Psoas muscle (tissue), 8 donors: ENCODE measurements around the gene PDE6D. TPM values are rescaled to one million over a fixed set of nuclear protein-coding genes. Genes with fewer than 3 reads are reported as not detected.
A peak's percentile ranks its signal among the peaks of the same experiment; 100 is the strongest.

Experiments used
- ATAC-seq, 4 donors: fragments of 200-7000 bp; cut with Tn5 transposase; one replicate each; pipeline ENCODE4 v1.9.1; 2020; ENCODE audit warnings: moderate library complexity in 3 of 4, mild to moderate bottlenecking in 2 of 4
- DNase-seq, 2 donors: peaks; one replicate each; pipeline ENCODE4 v3.0.0-alpha.2; 2020
- H3K27ac ChIP-seq: fragments of 200-600 bp; one replicate; pipeline ENCODE4 v1.8.0; 2022
- H3K27me3 ChIP-seq, 3 donors: fragments of 200-600 bp in 1 of 3; one replicate each; pipeline versions ENCODE4 v1.6.1 to v1.8.0; 2013 to 2022; ENCODE audit warnings: low read length in 2 of 3, mild to moderate bottlenecking in 2 of 3, moderate library complexity in 1 of 3; ENCODE audit not compliant: insufficient read depth in 3 of 3
- H3K36me3 ChIP-seq, 2 donors: fragments of 200-600 bp in 1 of 2; one replicate each; pipeline versions ENCODE4 v1.6.1 to v1.8.0; 2013 to 2022; ENCODE audit warnings: low read depth in 1 of 2, mild to moderate bottlenecking in 1 of 2, moderate library complexity in 1 of 2; ENCODE audit not compliant: insufficient read depth in 1 of 2
- H3K4me1 ChIP-seq: fragments of 200-600 bp; one replicate; pipeline ENCODE4 v1.8.0; 2022
- H3K4me3 ChIP-seq: fragments of 200-600 bp; one replicate; pipeline ENCODE4 v1.8.0; 2022; ENCODE audit warnings: mild to moderate bottlenecking
- H3K9me3 ChIP-seq: fragments of 200-600 bp; one replicate; pipeline ENCODE4 v1.8.0; 2022
- WGBS, 3 donors: extraction: QIAGEN DNeasy Blood & Tissue Kit; methylation state at CpG; one replicate each; pipeline versions ENCODE4 v1.1.6 to v1.1.7; 2013; 5-methylcytosine and 5-hydroxymethylcytosine counted together
- intact Hi-C, 2 donors: fragments of 100-400 bp; cut with DNase I; formaldehyde crosslinking; loops; one replicate each; pipeline versions ENCODE4 v1.11.0 to v1.14.2; 2022
- long read RNA-seq, 2 donors: library from polyadenylated mRNA; unstranded; transcript quantifications; one replicate each; pipeline ENCODE4 v2.0.0, GENCODE V29; 2021
- polyA plus RNA-seq, 3 donors: library from polyadenylated mRNA; stranded (reverse); fragments of 200-250 nt; gene quantifications; one replicate each; pipeline ENCODE4 v1.2.3, GENCODE V29; 2013
- total RNA-seq, 4 donors: library from RNA; stranded (reverse); fragmentation: NEBNext Ultra II Directional in 2 of 4; extraction: Animal tissue kit (Norgen Biotek cat#: 25700) in 2 of 4; gene quantifications; one replicate each; pipeline versions ENCODE4 v1.2.1 to v1.2.4, GENCODE V29; 2021 to 2023
- TF ChIP-seq, protein P1 (sequence below): fragments of 200-600 bp; IDR thresholded peaks from one replicate; pipeline ENCODE4 v1.8.0; 2022; ENCODE audit warnings: antibody characterized with exemption
- donor health status: healthy with polysubstance abuse.
- donor health status: DM: no; HTN: no; CAD: no; lungs with moderate emphysema.
- donor health status: Bipolar disorder and iron deficiency.
- donor health status: healthy.
- donor health status: DM: yes; HTN: yes; CAD: no.
- donor health status: DM: no; HTN: no; CAD: no.
- donor health status: DM: no; HTN: no; CAD: no.
- donor health status: DM: yes; HTN: yes; CAD: no.

Gene PDE6D
- total RNA-seq (10 to 100 TPM in 2 of 4 donors, 1 to 10 TPM in 2; 8.7 to 13.8 (median 10.7) TPM), polyA plus RNA-seq (10 to 100 TPM; 14.2 to 22.5 (median 21.1) TPM)
- long read RNA-seq, donor 1, partial matches to known transcripts, result 0 of 1 reads
- long read RNA-seq, donor 1, other reads (novel, unspliced or antisense), result 0 of 1 reads
- long read RNA-seq, donor 2, transcript PDE6D-201 (5 exons, 1,175 nt), result major isoform, 7 of 8 reads
- long read RNA-seq, donor 2, partial matches to known transcripts, result 0 of 8 reads
- long read RNA-seq, donor 2, other reads (novel, unspliced or antisense), result 0 of 8 reads

- TF ChIP-seq, protein P1, sequence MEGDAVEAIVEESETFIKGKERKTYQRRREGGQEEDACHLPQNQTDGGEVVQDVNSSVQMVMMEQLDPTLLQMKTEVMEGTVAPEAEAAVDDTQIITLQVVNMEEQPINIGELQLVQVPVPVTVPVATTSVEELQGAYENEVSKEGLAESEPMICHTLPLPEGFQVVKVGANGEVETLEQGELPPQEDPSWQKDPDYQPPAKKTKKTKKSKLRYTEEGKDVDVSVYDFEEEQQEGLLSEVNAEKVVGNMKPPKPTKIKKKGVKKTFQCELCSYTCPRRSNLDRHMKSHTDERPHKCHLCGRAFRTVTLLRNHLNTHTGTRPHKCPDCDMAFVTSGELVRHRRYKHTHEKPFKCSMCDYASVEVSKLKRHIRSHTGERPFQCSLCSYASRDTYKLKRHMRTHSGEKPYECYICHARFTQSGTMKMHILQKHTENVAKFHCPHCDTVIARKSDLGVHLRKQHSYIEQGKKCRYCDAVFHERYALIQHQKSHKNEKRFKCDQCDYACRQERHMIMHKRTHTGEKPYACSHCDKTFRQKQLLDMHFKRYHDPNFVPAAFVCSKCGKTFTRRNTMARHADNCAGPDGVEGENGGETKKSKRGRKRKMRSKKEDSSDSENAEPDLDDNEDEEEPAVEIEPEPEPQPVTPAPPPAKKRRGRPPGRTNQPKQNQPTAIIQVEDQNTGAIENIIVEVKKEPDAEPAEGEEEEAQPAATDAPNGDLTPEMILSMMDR, result no peak
- DNase-seq (peak; percentile 98 to 99), ATAC-seq (peak; percentile 96 to 98 (median 97))
- peak within 1 kb of the TSS; percentile 84 for H3K27ac ChIP-seq
- no peaks in the 10 kb centered on the region for H3K36me3 ChIP-seq
- H3K27me3 ChIP-seq, result no peaks in the 10 kb centered on the region
- WGBS, 3 donors, result 0 to 1% (median 1%) methylated on average over 57 to 67 of the region's 67 CpGs
- H3K9me3 ChIP-seq, result no peaks in the 10 kb centered on the region
- H3K4me3 ChIP-seq, result peak within 1 kb of the TSS; percentile 92
- intact Hi-C loops, result loop anchor here in 1 of 2 donors (5.0 kb wide), 2 partner anchors 69 to 104 kb away; no protein-coding TSS in a partner anchor
- peaks cover 26% of the 10 kb centered on the region for H3K4me1 ChIP-seq
Observed at GRCh38 chr2:231780909-231781797, at the start of gene PDE6D. Gene PDE6D, minus strand, starts transcription at chr2:231781282. Its CDS starts 168 bp downstream, at chr2:231781114.

DNA sequence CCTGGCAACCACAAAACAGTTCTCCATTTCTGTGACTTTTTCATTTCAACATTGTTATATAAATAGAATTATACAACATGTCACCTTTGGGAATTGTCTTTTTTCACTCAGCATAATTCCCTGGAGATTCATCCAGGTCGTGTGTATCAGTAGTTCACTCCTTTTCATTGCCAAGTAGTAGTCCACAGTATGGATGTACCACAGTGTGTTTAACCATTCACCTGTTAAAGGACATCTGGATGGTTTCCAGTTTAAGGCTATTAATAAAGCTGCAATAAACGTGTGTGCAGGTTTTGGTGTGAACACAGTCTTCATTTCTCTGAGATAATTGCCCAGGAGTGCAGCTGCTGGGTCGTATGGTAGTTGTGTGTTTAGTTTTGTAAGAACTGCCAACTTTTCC is 40.8 kb upstream of the PDE6D start:
- ATAC-seq (no peak), DNase-seq (no peak)
- Histone ChIP-seq H3K27me3 (no peaks in the 10 kb centered on the region), H3K36me3 (no peaks in the 10 kb centered on the region), H3K4me1 (no peaks in the 10 kb centered on the region), H3K27ac (no peak overlapping the region), H3K4me3 (no peak overlapping the region), H3K9me3 (no peaks in the 10 kb centered on the region)
- 31 to 41% (median 40%) methylated on average over 3 of the region's 3 CpGs for WGBS, 3 donors
- TF ChIP-seq, protein P1, result no peak
- intact Hi-C loops, result no loop called here

DNA sequence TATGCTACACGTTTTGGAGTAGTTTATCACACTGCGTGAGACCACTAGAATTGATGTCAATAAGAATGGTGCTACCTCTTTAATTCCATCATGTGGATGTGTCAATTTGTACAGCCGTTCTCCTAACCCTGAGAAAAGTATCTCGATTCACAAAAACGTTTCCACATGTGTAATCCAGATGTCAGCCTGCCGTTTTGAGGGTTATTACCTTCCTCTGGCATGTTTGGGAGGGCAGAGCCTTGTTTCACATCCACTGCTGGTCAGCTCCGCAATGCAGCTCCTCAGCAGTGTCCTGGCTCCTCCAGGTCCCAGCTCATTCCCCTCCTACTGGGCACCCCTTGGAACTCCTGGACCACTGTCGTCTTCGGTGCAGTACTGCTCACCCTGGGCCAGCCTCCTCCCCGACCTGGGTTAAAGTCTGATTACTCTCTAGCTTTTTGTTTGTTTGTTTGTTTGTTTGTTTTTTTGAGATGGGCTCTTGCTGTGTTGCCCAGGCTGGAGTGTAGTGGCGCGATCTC is 39.8 kb upstream of the PDE6D start:
- no peak for ATAC-seq
- TF ChIP-seq, protein P1, result no peak
- intact Hi-C loops, result no loop called here
- no peak for DNase-seq
- no peaks in the 10 kb centered on the region for H3K4me1 ChIP-seq
- H3K4me3 ChIP-seq, result no peak overlapping the region
- no peak overlapping the region for H3K27ac ChIP-seq
- H3K27me3 ChIP-seq, result no peaks in the 10 kb centered on the region
- WGBS, 3 donors, result 61 to 67% (median 63%) methylated on average over 12 of the region's 12 CpGs
- H3K36me3 ChIP-seq, result no peaks in the 10 kb centered on the region
- no peaks in the 10 kb centered on the region for H3K9me3 ChIP-seq

GRCh38 chr2:231819447-231820042 is 38.5 kb upstream of the PDE6D start:
- Histone ChIP-seq H3K4me1 (no peaks in the 10 kb centered on the region), H3K27ac (no peak overlapping the region), H3K27me3 (no peaks in the 10 kb centered on the region), H3K36me3 (no peaks in the 10 kb centered on the region), H3K9me3 (no peaks in the 10 kb centered on the region), H3K4me3 (no peak overlapping the region)
- WGBS, 3 donors, result 15 to 36% (median 20%) methylated on average over 2 of the region's 2 CpGs
- ATAC-seq, result peak in 3 of 4 donors; percentile 30 to 58 (median 42)
- intact Hi-C loops, result no loop called here
- DNase-seq, result no peak
- TF ChIP-seq, protein P1, result no peak
